HuH-7 (cell line): ENCODE results near the gene MAD1L1.
A peak's percentile ranks its signal among the peaks of the same experiment; 100 is the strongest.
"Not testable (repeated sequence)": the region's sequence is repeated elsewhere in the genome, so short reads cannot be mapped to it uniquely, and the experiment has no call there.

Experiments used
- DNase-seq: peaks from one replicate; pipeline ENCODE4 v3.0.0; 2011; ENCODE audit warnings: low spot score

MAD1L1 gene

GRCh38 chr7:1815551-1816281 lies 417.0 kb downstream of the MAD1L1 start:
- not testable (repeated sequence) for DNase-seq

GRCh38 chr7:1815051-1815481 lies 417.7 kb downstream of the MAD1L1 start:
- no peak for DNase-seq

GRCh38 chr7:1814089-1814811 lies 418.5 kb downstream of the MAD1L1 start:
- no peak for DNase-seq

- no peak for DNase-seq
Observed at GRCh38 chr7:1813394-1814088, 419.2 kb downstream of the MAD1L1 start.

- DNase-seq = peak; percentile 76
Observed at GRCh38 chr7:1812509-1813393, 420.0 kb downstream of the MAD1L1 start.

GRCh38 chr7:1811850-1812508 lies 420.8 kb downstream of the MAD1L1 start:
- DNase-seq = peak; percentile 52

GRCh38 chr7:1810961-1811849 lies 421.5 kb downstream of the MAD1L1 start:
- DNase-seq = no peak

- no peak for DNase-seq
Observed at GRCh38 chr7:1810521-1810920, 422.2 kb downstream of the MAD1L1 start.

- no peak for DNase-seq
Observed at GRCh38 chr7:1809601-1810258, 423.0 kb downstream of the MAD1L1 start.

- DNase-seq = no peak
Observed at GRCh38 chr7:1809070-1809469, 423.7 kb downstream of the MAD1L1 start.

- DNase-seq = no peak
Observed at GRCh38 chr7:1807821-1808600, 424.7 kb downstream of the MAD1L1 start.

- no peak for DNase-seq
Observed at GRCh38 chr7:1806354-1806753, 426.4 kb downstream of the MAD1L1 start.

GRCh38 chr7:1804310-1804709 lies 428.4 kb downstream of the MAD1L1 start:
- DNase-seq = no peak

GRCh38 chr7:1802899-1803298 lies 429.8 kb downstream of the MAD1L1 start:
- DNase-seq = no peak

- DNase-seq = no peak
Observed at GRCh38 chr7:1800902-1801301, 431.8 kb downstream of the MAD1L1 start.

- no peak for DNase-seq
Observed at GRCh38 chr7:1798191-1798590, 434.6 kb downstream of the MAD1L1 start.

GRCh38 chr7:1794888-1795542 lies 437.7 kb downstream of the MAD1L1 start:
- DNase-seq = no peak

GRCh38 chr7:1787681-1788235 lies 445.0 kb downstream of the MAD1L1 start:
- no peak for DNase-seq
